Measurements from ENCODE around the gene EFR3B. TPM values are rescaled to one million over a fixed set of nuclear protein-coding genes. Genes with fewer than 3 reads are reported as not detected.

Gene EFR3B
- total and polyA plus RNA-seq, 8 donors, result 0.23 to 1.0 (median 0.49) TPM

GRCh38 chr2:25014631-25015030 lies 27.2 kb upstream of the EFR3B start:
- intact Hi-C loops (cut with DNase I), result no loop called here
- no peak for DNase-seq
- FAIRE-seq, result no peak

GRCh38 chr2:25018681-25019080 lies 23.2 kb upstream of the EFR3B start:
- H3K4me3 ChIP-seq, result no peak overlapping the region
- ATAC-seq (no peak), FAIRE-seq (no peak), DNase-seq (no peak)
- TF ChIP-seq CTCF (IDR thresholded peaks at IDR 0.05), result no peak
- H3K36me3 ChIP-seq, result no peaks in the 10 kb centered on the region
- H3K4me1 ChIP-seq, result no peaks in the 10 kb centered on the region
- no peaks in the 10 kb centered on the region for H3K9me3 ChIP-seq
- H3K27me3 ChIP-seq, result no peaks in the 10 kb centered on the region
- intact Hi-C loops (cut with DNase I), result no loop called here
- no peak overlapping the region for H3K27ac ChIP-seq
- 84 to 88% methylated on average over 7 of the region's 7 CpGs for WGBS, 2 donors

More at GRCh38 chr2:25014631-25015030, 27.2 kb upstream of the EFR3B start:
- H3K4me3 ChIP-seq, result no peak overlapping the region
- 89 to 90% methylated on average over 9 of the region's 9 CpGs for WGBS, 2 donors
- ATAC-seq, result no peak
- H3K4me1 ChIP-seq, result no peaks in the 10 kb centered on the region
- no peak for TF ChIP-seq CTCF (IDR thresholded peaks at IDR 0.05)
- no peak overlapping the region for H3K27ac ChIP-seq
- H3K9me3 ChIP-seq, result no peaks in the 10 kb centered on the region
- H3K27me3 ChIP-seq, result no peaks in the 10 kb centered on the region
- no peaks in the 10 kb centered on the region for H3K36me3 ChIP-seq

- no peaks in the 10 kb centered on the region for H3K36me3 ChIP-seq
- no peaks in the 10 kb centered on the region for H3K4me1 ChIP-seq
- no peak overlapping the region for H3K27ac ChIP-seq
- TF ChIP-seq CTCF (IDR thresholded peaks at IDR 0.05), result no peak
- H3K27me3 ChIP-seq, result no peaks in the 10 kb centered on the region
- ATAC-seq (no peak), DNase-seq (no peak), FAIRE-seq (no peak)
- WGBS, 2 donors, result 91 to 93% methylated on average over 2 of the region's 2 CpGs
- intact Hi-C loops (cut with DNase I), result no loop called here
- no peak overlapping the region for H3K4me3 ChIP-seq
- H3K9me3 ChIP-seq, result no peaks in the 10 kb centered on the region
These were observed 20.0 kb upstream of the EFR3B start for GRCh38 chr2:25021791-25022362.

GRCh38 chr2:25023333-25023732 lies 18.5 kb upstream of the EFR3B start:
- no peak overlapping the region for H3K4me3 ChIP-seq
- 70 to 77% methylated on average over 7 of the region's 7 CpGs for WGBS, 2 donors
- no peaks in the 10 kb centered on the region for H3K4me1 ChIP-seq
- ATAC-seq (no peak), FAIRE-seq (no peak), DNase-seq (no peak)
- intact Hi-C loops (cut with DNase I), result no loop called here
- no peaks in the 10 kb centered on the region for H3K27me3 ChIP-seq
- TF ChIP-seq CTCF (IDR thresholded peaks at IDR 0.05), result no peak
- no peaks in the 10 kb centered on the region for H3K36me3 ChIP-seq
- H3K27ac ChIP-seq, result no peak overlapping the region
- no peaks in the 10 kb centered on the region for H3K9me3 ChIP-seq

- Histone ChIP-seq H3K27me3 (no peaks in the 10 kb centered on the region), H3K9me3 (no peaks in the 10 kb centered on the region), H3K4me3 (no peak overlapping the region), H3K4me1 (no peaks in the 10 kb centered on the region), H3K27ac (no peak overlapping the region), H3K36me3 (no peaks in the 10 kb centered on the region)
- intact Hi-C loops (cut with DNase I), result no loop called here
- no peak for DNase-seq
- ATAC-seq, result no peak
- no peak for FAIRE-seq
- 85 to 88% methylated on average over 6 of the region's 6 CpGs for WGBS, 2 donors
- no peak for TF ChIP-seq CTCF (IDR thresholded peaks at IDR 0.05)
These were observed 16.5 kb upstream of the EFR3B start for GRCh38 chr2:25025229-25026007.
